H1 (cell line): ENCODE measurements around the gene RUFY3. TPM values are rescaled to one million over a fixed set of nuclear protein-coding genes. Genes with fewer than 3 reads are reported as not detected.

Experiments used
- CTCF ChIA-PET: fragments of 300-600 bp; sonication (Branson Sonifier 250); formaldehyde crosslinking; loops from one replicate; lab custom pipeline; 2021; ENCODE audit not compliant: partially characterized antibody; lab: Charles Lee
- POLR2A ChIA-PET: fragments of 300-600 bp; sonication (Branson Sonifier 250); formaldehyde crosslinking; loops from one replicate; lab custom pipeline; 2021; ENCODE audit warnings: inconsistent platforms; ENCODE audit not compliant: partially characterized antibody; lab: Charles Lee
- DNase-seq, 2 experiments: peaks; one replicate each; pipeline versions ENCODE4 v3.0.0 to v3.0.0-alpha.2; 2010 to 2022; ENCODE audit warnings: low spot score in 2 of 2, low read depth in 1 of 2, mixed read lengths in 1 of 2
- FAIRE-seq: peaks from 2 replicates; lab custom pipeline; 2011; peaks lifted over from hg19 to GRCh38; lab: Jason Lieb, UNC
- H2AFZ ChIP-seq: 2 replicates; pipeline ENCODE4 v1.8.1; 2012; ENCODE audit warnings: low read length, inconsistent platforms
- H2AK5ac ChIP-seq: 2 replicates; pipeline ENCODE4 v1.6.1; 2013; ENCODE audit warnings: low read depth, low read length
- H2BK120ac ChIP-seq: replicated peaks from 2 replicates; pipeline ENCODE3; 2013; ENCODE audit warnings: low read depth, low read length, inconsistent platforms
- H2BK12ac ChIP-seq: 2 replicates; pipeline ENCODE4 v1.6.1; 2013; ENCODE audit warnings: low read depth, low read length
- H2BK15ac ChIP-seq: 2 replicates; pipeline ENCODE4 v1.6.1; 2013; ENCODE audit warnings: low read length
- H2BK20ac ChIP-seq: 2 replicates; pipeline ENCODE4 v1.6.1; 2013; ENCODE audit warnings: low read length
- H2BK5ac ChIP-seq: 2 replicates; pipeline ENCODE4 v1.6.1; 2013; ENCODE audit warnings: low read depth, low read length
- H3K14ac ChIP-seq: 2 replicates; pipeline ENCODE4 v1.6.1; 2013; ENCODE audit warnings: inconsistent platforms; ENCODE audit not compliant: insufficient read length
- H3K18ac ChIP-seq: 2 replicates; pipeline ENCODE4 v1.6.1; 2013; ENCODE audit warnings: low read length; ENCODE audit errors: extremely low read depth
- H3K23ac ChIP-seq: 2 replicates; pipeline ENCODE4 v1.6.1; 2013; ENCODE audit warnings: inconsistent platforms; ENCODE audit not compliant: insufficient read length
- H3K23me2 ChIP-seq: 2 replicates; pipeline ENCODE4 v1.6.1; 2013; ENCODE audit warnings: low read depth, low read length
- H3K27ac ChIP-seq: 2 replicates; pipeline ENCODE4 v1.6.1; 2011; ENCODE audit warnings: low read depth, low read length, inconsistent platforms
- H3K27me3 ChIP-seq, 4 experiments: replicated peaks in 1 of 4; 1 replicate in 1 of 4; 2 replicates in 3 of 4; pipeline versions ENCODE4 v1.6.1 to v1.8.1; 2011 to 2013; ENCODE audit warnings: low read length in 3 of 4, mild to moderate bottlenecking in 3 of 4, inconsistent platforms in 2 of 4, mixed read lengths in 2 of 4, moderate library complexity in 1 of 4; ENCODE audit not compliant: control insufficient read depth in 3 of 4, insufficient read depth in 3 of 4; ENCODE audit errors: extremely low read depth in 1 of 4
- H3K36me3 ChIP-seq, 4 experiments: 2 replicates each; pipeline versions ENCODE4 v1.6.1 to v1.8.1; 2011 to 2013; ENCODE audit warnings: mild to moderate bottlenecking in 4 of 4, low read length in 3 of 4, moderate library complexity in 2 of 4, control low read depth in 1 of 4, inconsistent platforms in 1 of 4; ENCODE audit not compliant: insufficient read depth in 4 of 4, control insufficient read depth in 2 of 4
- H3K4ac ChIP-seq: replicated peaks from 2 replicates; pipeline ENCODE3; 2013; ENCODE audit warnings: low read length, low read depth, mixed read lengths, inconsistent platforms; ENCODE audit not compliant: insufficient read length
- H3K4me1 ChIP-seq, 4 experiments: replicated peaks in 1 of 4; 1 replicate in 1 of 4; 2 replicates in 3 of 4; pipeline versions ENCODE4 v1.6.1 to v1.8.1; 2011 to 2013; ENCODE audit warnings: low read length in 3 of 4, inconsistent platforms in 2 of 4, mixed read lengths in 1 of 4; ENCODE audit not compliant: insufficient read depth in 4 of 4, control insufficient read depth in 3 of 4
- H3K4me2 ChIP-seq, 2 experiments: 2 replicates each; pipeline versions ENCODE4 v1.6.1 to v1.8.1; 2011 to 2013; ENCODE audit warnings: low read depth in 2 of 2, low read length in 2 of 2, control low read depth in 1 of 2, inconsistent platforms in 1 of 2, mild to moderate bottlenecking in 1 of 2; ENCODE audit not compliant: insufficient read depth in 1 of 2
- H3K4me3 ChIP-seq, 4 experiments: fragments of 200-600, 300-600 bp in 1 of 4; sonication (generic), shearing (Covaris generic), sonication (Bioruptor Twin) in 1 of 4; 2 replicates each; pipeline versions ENCODE4 v1.5.1 to v1.8.1; 2011 to 2016; ENCODE audit warnings: low read length in 4 of 4, low read depth in 3 of 4, control low read depth in 2 of 4, inconsistent platforms in 2 of 4, mild to moderate bottlenecking in 2 of 4, mixed read lengths in 1 of 4, moderate library complexity in 1 of 4; ENCODE audit not compliant: insufficient read depth in 2 of 4; ENCODE audit errors: extremely low read depth in 1 of 4
- H3K56ac ChIP-seq: replicated peaks from 2 replicates; pipeline ENCODE3; 2013; ENCODE audit warnings: low read depth, mild to moderate bottlenecking, mixed read lengths, low read length, inconsistent platforms; ENCODE audit not compliant: insufficient read length
- H3K79me1 ChIP-seq: 2 replicates; pipeline ENCODE4 v1.6.1; 2013; ENCODE audit warnings: low read depth, low read length, control low read depth
- H3K79me2 ChIP-seq, 2 experiments: 2 replicates each; pipeline versions ENCODE4 v1.6.1 to v1.8.1; 2012 to 2013; ENCODE audit warnings: low read length in 2 of 2, mild to moderate bottlenecking in 2 of 2, inconsistent platforms in 1 of 2; ENCODE audit not compliant: insufficient read depth in 2 of 2, control insufficient read depth in 1 of 2
- H3K9ac ChIP-seq, 4 experiments: replicated peaks in 1 of 4; 1 replicate in 1 of 4; 2 replicates in 3 of 4; pipeline versions ENCODE4 v1.6.1 to v1.8.1; 2011 to 2013; ENCODE audit warnings: low read depth in 3 of 4, low read length in 3 of 4, control low read depth in 2 of 4, mild to moderate bottlenecking in 2 of 4, moderate library complexity in 2 of 4, inconsistent platforms in 1 of 4; ENCODE audit errors: extremely low read depth in 1 of 4
- H3K9me3 ChIP-seq, 2 experiments: 2 replicates each; pipeline versions ENCODE4 v1.6.1 to v1.8.1; 2012 to 2013; ENCODE audit warnings: mild to moderate bottlenecking in 2 of 2, moderate library complexity in 2 of 2, control low read depth in 1 of 2, inconsistent platforms in 1 of 2, low read depth in 1 of 2, low read length in 1 of 2, mixed read lengths in 1 of 2; ENCODE audit not compliant: insufficient read depth in 2 of 2
- H4K20me1 ChIP-seq, 2 experiments: replicated peaks in 1 of 2; 2 replicates each; pipeline versions ENCODE3 to v1.8.1; 2011 to 2013; ENCODE audit warnings: inconsistent platforms in 2 of 2, low read length in 2 of 2, mild to moderate bottlenecking in 1 of 2; ENCODE audit not compliant: insufficient read depth in 2 of 2, control insufficient read depth in 1 of 2
- H4K5ac ChIP-seq: 2 replicates; pipeline ENCODE4 v1.6.1; 2013; ENCODE audit warnings: low read length, low read depth, mixed read lengths, inconsistent platforms; ENCODE audit not compliant: insufficient read length
- H4K8ac ChIP-seq: 2 replicates; pipeline ENCODE4 v1.8.0; 2013; ENCODE audit warnings: mild to moderate bottlenecking, moderate library complexity, low read length, inconsistent platforms; ENCODE audit not compliant: insufficient read depth; ENCODE audit errors: extremely low read depth
- H4K91ac ChIP-seq: replicated peaks from 2 replicates; pipeline ENCODE3; 2013; ENCODE audit warnings: low read length, mixed read lengths, inconsistent platforms; ENCODE audit not compliant: insufficient read length
- ASH2L ChIP-seq: fragments of 200-600, 300-600 bp; sonication (generic); IDR thresholded peaks from one replicate; pipeline ENCODE4 v1.7.1; 2017; ENCODE audit warnings: low read length
- BACH1 ChIP-seq: IDR thresholded peaks from 2 replicates; pipeline ENCODE4 v1.6.1; 2012; ENCODE audit warnings: low read length, improper control_type of control experiment
- CEBPB ChIP-seq: IDR thresholded peaks from 2 replicates; pipeline ENCODE4 v1.6.1; 2012; ENCODE audit warnings: low read depth, low read length
- EP300 ChIP-seq, 2 experiments: IDR thresholded peaks; 1 replicate in 1 of 2; 2 replicates in 1 of 2; pipeline ENCODE4 v1.6.1; 2011 to 2012; ENCODE audit warnings: low read depth in 2 of 2, low read length in 2 of 2, mild to moderate bottlenecking in 2 of 2, borderline replicate concordance in 1 of 2, inconsistent platforms in 1 of 2, moderate library complexity in 1 of 2
- KDM1A ChIP-seq: fragments of 200-600, 300-600 bp; sonication (generic); IDR thresholded peaks from 2 replicates; pipeline ENCODE4 v1.7.1; 2016; ENCODE audit warnings: mild to moderate bottlenecking, low read length, borderline replicate concordance
- KDM4A ChIP-seq: IDR thresholded peaks from one replicate; pipeline ENCODE4 v1.7.1; 2012; ENCODE audit warnings: low read depth, mild to moderate bottlenecking, moderate library complexity, low read length, inconsistent platforms; ENCODE audit not compliant: severe bottlenecking
- polyA plus RNA-seq, 7 experiments: library from polyadenylated mRNA; depleted of rRNA in 3 of 7; stranded (reverse) in 5 of 7; unstranded in 2 of 7; fragments of >200 nt in 5 of 7; fragments of 200-250 nt in 2 of 7; gene quantifications; 1 replicate in 5 of 7; 2 replicates in 1 of 7; 4 replicates in 1 of 7; pipeline versions ENCODE4 v1.2.1 to v1.2.3, GENCODE V29; 2011 to 2013; ENCODE audit warnings: missing spikeins in 2 of 7, mixed read lengths in 2 of 7
- total RNA-seq: library from RNA; stranded (reverse); fragmentation: NEBNext Ultra II Directional; extraction: Animal tissue kit (Norgen Biotek cat#: 25700); gene quantifications from 2 replicates; pipeline ENCODE4 v1.2.1, GENCODE V29; 2021

The RUFY3 gene
- total and polyA plus RNA-seq, 2 of the 8 experiments (the other 6 are each of a cell fraction or from before 2014, with no cell fraction given) = 7.8 to 33.1 TPM

DNA sequence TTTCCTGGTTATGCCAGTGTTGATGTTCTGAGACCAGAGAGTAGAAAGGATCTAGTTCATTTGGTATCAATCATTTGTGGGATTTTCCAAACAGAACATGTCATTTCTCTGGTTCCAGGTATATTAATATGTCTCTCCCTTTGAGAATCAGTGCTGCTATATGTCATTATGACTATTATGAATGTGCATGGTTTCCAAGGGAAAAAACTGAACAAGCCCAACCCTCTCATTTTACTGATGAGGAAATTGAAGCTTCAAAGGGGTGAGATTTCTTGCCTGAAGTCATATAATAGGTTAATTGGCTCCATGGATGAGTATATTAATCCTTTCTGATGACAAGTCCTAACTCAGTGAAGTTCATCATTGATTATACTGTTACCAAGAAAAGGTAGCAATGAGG lies 31.9 kb downstream of the RUFY3 start:
- no peak overlapping the region for H3K56ac ChIP-seq
- no peaks in the 10 kb centered on the region for H4K20me1 ChIP-seq
- no peaks in the 10 kb centered on the region for H3K23me2 ChIP-seq
- H4K5ac ChIP-seq = no peak overlapping the region
- no peak overlapping the region for H2AFZ ChIP-seq
- no peak for TF ChIP-seq KDM4A
- TF ChIP-seq EP300 (IDR thresholded peaks at IDR 0.05; ENCODE audit: borderline replicate concordance in 1 of 2, low read depth in 2 of 2, low read length in 2 of 2) = no peak
- TF ChIP-seq CEBPB = no peak
- TF ChIP-seq ASH2L = no peak
- no peak for TF ChIP-seq KDM1A
- no peak for TF ChIP-seq BACH1
- ChIA-PET CTCF (interaction anchor here (0.6 to 1.1 kb wide), 2 partner anchors 17 to 269 kb away, joined by 3 read pairs; no protein-coding TSS in a partner anchor), POLR2A (no interaction called here)
- no peak overlapping the region for H2BK15ac ChIP-seq
- H3K79me2 ChIP-seq = no peaks in the 10 kb centered on the region; a peak in 1 of 4 replicates
- H3K9me3 ChIP-seq = no peaks in the 10 kb centered on the region
- no peak overlapping the region for H3K4ac ChIP-seq
- H4K8ac ChIP-seq = no peak overlapping the region
- no peak overlapping the region for H4K91ac ChIP-seq
- no peak overlapping the region for H2AK5ac ChIP-seq
- no peak overlapping the region for H2BK12ac ChIP-seq
- H3K14ac ChIP-seq = no peak overlapping the region
- H3K9ac ChIP-seq = no peak overlapping the region
- no peaks in the 10 kb centered on the region for H3K36me3 ChIP-seq
- no peak overlapping the region for H3K18ac ChIP-seq
- no peak overlapping the region for H2BK20ac ChIP-seq
- no peak overlapping the region for H3K23ac ChIP-seq
- H3K27me3 ChIP-seq = no peaks in the 10 kb centered on the region
- no peak overlapping the region for H3K27ac ChIP-seq
- DNase-seq (no peak), FAIRE-seq (no peak)
- no peaks in the 10 kb centered on the region; the same call in 1 of the 2 replicates for H3K79me1 ChIP-seq
- H2BK5ac ChIP-seq = no peak overlapping the region
- no peak overlapping the region for H2BK120ac ChIP-seq
- H3K4me1 ChIP-seq = no peaks in the 10 kb centered on the region
- H3K4me2 ChIP-seq = no peak overlapping the region
- H3K4me3 ChIP-seq = no peak overlapping the region
